Measurements from ENCODE around the gene INTS6.

DNA sequence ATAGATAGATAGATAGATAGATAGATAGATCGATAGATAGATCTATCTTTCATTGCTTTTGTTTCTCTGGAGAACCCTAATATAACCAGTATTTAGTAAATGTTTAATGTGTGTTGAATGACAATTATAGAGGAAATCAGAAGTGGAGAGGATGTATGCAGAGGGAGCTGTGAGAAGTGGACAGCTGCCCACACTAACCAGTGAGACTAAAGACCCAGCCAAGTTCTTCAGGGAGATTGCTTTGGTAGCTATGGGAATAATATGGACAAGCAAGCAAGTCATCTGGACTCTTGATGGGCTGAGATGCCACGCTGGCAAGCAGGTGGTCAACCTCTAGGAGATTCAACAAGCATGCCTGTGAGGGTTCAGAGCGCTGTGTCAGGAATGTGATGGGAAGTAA is 14.9 kb upstream of the INTS6 start:
- no peak for TF ChIP-seq CTCF (IDR thresholded peaks at IDR 0.05; ENCODE audit: low read length)
- TF ChIP-seq EZH2phosphoT487 (IDR thresholded peaks at IDR 0.05; ENCODE audit: low read length): no peak
